K562 (cell line): ENCODE results near the gene ZNF451. TPM values are rescaled to one million over a fixed set of nuclear protein-coding genes. Genes with fewer than 3 reads are reported as not detected.

Experiments used
- BCLAF1 ChIP-seq, 2 experiments: fragments of 450-650 bp in 1 of 2; IDR thresholded peaks; 2 replicates each; pipeline ENCODE4 v1.6.1; 2011 to 2017; ENCODE audit warnings: low read depth in 2 of 2, antibody characterized with exemption in 1 of 2, borderline replicate concordance in 1 of 2, low read length in 1 of 2, mild to moderate bottlenecking in 1 of 2, mixed read lengths in 1 of 2; ENCODE audit not compliant: control insufficient read depth in 1 of 2
- ELF1 ChIP-seq: fragments of 200-800 bp; sonication (Bioruptor generic); IDR thresholded peaks from 2 replicates; pipeline ENCODE4 v1.6.1; 2016; ENCODE audit warnings: missing genetic modification characterization, missing compliant biosample characterization
- ETV1 ChIP-seq: fragments of 450-650 bp; conservative IDR thresholded peaks from 2 replicates; pipeline ENCODE4 v1.6.1; 2016; ENCODE audit warnings: missing genetic modification characterization, control low read depth, low read depth, missing compliant biosample characterization
- FOXA1 ChIP-seq: fragments of 450-650 bp; IDR thresholded peaks from 2 replicates; pipeline ENCODE4 v1.6.1; 2016; ENCODE audit warnings: mild to moderate bottlenecking, borderline replicate concordance
- FOXM1 ChIP-seq, 2 experiments: fragments of 450-650 bp in 1 of 2; sonication (generic) in 1 of 2; formaldehyde crosslinking in 1 of 2; IDR thresholded peaks; 2 replicates each; pipeline versions ENCODE4 v1.6.1 to v1.9.0; 2017 to 2022; ENCODE audit warnings: low read depth in 2 of 2, mild to moderate bottlenecking in 2 of 2, missing genetic modification reagents in 1 of 2, moderate library complexity in 1 of 2
- HNRNPUL1 ChIP-seq: fragments of 200-400 bp; formaldehyde crosslinking; IDR thresholded peaks from 2 replicates; pipeline ENCODE4 v1.6.1; 2017; ENCODE audit warnings: low read length
- MXI1 ChIP-seq: IDR thresholded peaks from 2 replicates; pipeline ENCODE4 v1.6.1; 2011; ENCODE audit warnings: low read depth, mild to moderate bottlenecking, improper control_type of control experiment, low read length
- NCOA2 ChIP-seq, 2 experiments: fragments of 450-650 bp; IDR thresholded peaks; 2 replicates each; pipeline ENCODE4 v1.6.1; 2018; ENCODE audit warnings: mild to moderate bottlenecking in 2 of 2, moderate library complexity in 1 of 2; ENCODE audit not compliant: partially characterized antibody in 2 of 2
- POLR2A ChIP-seq: fragments of 450-650 bp; conservative IDR thresholded peaks from 2 replicates; pipeline ENCODE4 v1.6.1; 2016
- POLR2B ChIP-seq: fragments of 450-650 bp; IDR thresholded peaks from 2 replicates; pipeline ENCODE4 v1.6.1; 2018; ENCODE audit warnings: low read depth; ENCODE audit not compliant: partially characterized antibody
- RBFOX2 ChIP-seq: fragments of 200-400 bp; formaldehyde crosslinking; IDR thresholded peaks from 2 replicates; pipeline ENCODE4 v1.6.1; 2017; ENCODE audit warnings: low read depth, mild to moderate bottlenecking, low read length, moderate library complexity
- RREB1 ChIP-seq: fragments of 250-450 bp; sonication (Bioruptor Pico); IDR thresholded peaks from 2 replicates; pipeline ENCODE4 v1.4.0; 2020
- TAF7 ChIP-seq: fragments of 450-650 bp; IDR thresholded peaks from 2 replicates; pipeline ENCODE4 v1.6.1; 2016; ENCODE audit warnings: missing genetic modification characterization, missing compliant biosample characterization
- THAP12 ChIP-seq: fragments of 250-450 bp; sonication (Bioruptor Pico); IDR thresholded peaks from 2 replicates; pipeline ENCODE4 v1.9.0; 2021; ENCODE audit warnings: mild to moderate bottlenecking, inconsistent platforms
- ZNF143 ChIP-seq: sonication (generic); formaldehyde crosslinking; IDR thresholded peaks from 2 replicates; pipeline ENCODE4 v1.9.0; 2022; ENCODE audit warnings: mild to moderate bottlenecking, missing genetic modification reagents
- polyA plus RNA-seq, 8 experiments: library from polyadenylated mRNA; depleted of rRNA in 4 of 8; stranded (reverse) in 5 of 8; unstranded in 3 of 8; fragments of >200 nt; fragmentation: Nextera tagmentation in 2 of 8; fragmentation: Illumina TruSeq in 1 of 8; extraction: Ambion mirVana in 2 of 8; extraction: Trizol in 1 of 8; gene quantifications; 2 replicates each; pipeline versions ENCODE4 v1.2.1 to v1.2.3, GENCODE V29; 2011 to 2014; ENCODE audit warnings: inconsistent platforms in 1 of 8, missing spikeins in 1 of 8
- total RNA-seq, 7 experiments: library from RNA; depleted of rRNA in 6 of 7; stranded (reverse); fragments of >200 nt in 6 of 7; fragmentation: Illumina TruSeq in 2 of 7; extraction: Trizol in 2 of 7; gene quantifications; 2 replicates each; pipeline versions ENCODE4 v1.2.1 to v1.2.3, GENCODE V29; 2011 to 2021; ENCODE audit warnings: low replicate concordance in 1 of 7

ZNF451 gene
- total and polyA plus RNA-seq, 9 of the 15 experiments (the other 6 are each of a cell fraction or from before 2014, with no cell fraction given) = 16.1 to 74.3 (median 38.3) TPM

- TF ChIP-seq BCLAF1 (IDR thresholded peaks at IDR 0.05; ENCODE audit: borderline replicate concordance in 1 of 2, control insufficient read depth in 1 of 2, low read depth in 2 of 2, low read length in 1 of 2) (no peak), TAF7 (no peak), POLR2B (peak; percentile 79), ETV1 (tag) (peak; percentile 57; the same call in 1 of the 2 replicates), FOXM1 (IDR thresholded peaks at IDR 0.05; ENCODE audit: low read depth) (peak; percentile 82), FOXM1 (CRISPR knock-in tag; IDR thresholded peaks at IDR 0.05; ENCODE audit: low read depth) (no peak), MXI1 (peak; percentile 49; the same call in 1 of the 2 replicates), RREB1 (CRISPR knock-in tag) (no peak), HNRNPUL1 (no peak), POLR2A (peak; percentile 93), RBFOX2 (peak; percentile 93), ZNF143 (peak; percentile 95), FOXA1 (no peak), NCOA2 (IDR thresholded peaks at IDR 0.05; ENCODE audit: partially characterized antibody in 2 of 2) (no peak), THAP12 (CRISPR knock-in tag) (peak; percentile 20; the same call in 1 of the 2 replicates), ELF1 (tag) (peak; percentile 86)
Measured at GRCh38 chr6:57089687-57090457, at the start of gene ZNF451 (continued).
